Testis (tissue), 2 donors: ENCODE measurements around the gene CLEC7A.

Experiments used
- POLR2A ChIP-seq: fragments of 450-650 bp; IDR thresholded peaks from one replicate; pipeline ENCODE4 v1.6.1; 2017; ENCODE audit warnings: antibody characterized with exemption, mild to moderate bottlenecking, moderate library complexity
- TF ChIP-seq, protein P1 (sequence below), 3 experiments: fragments of 450-650 bp in 2 of 3; fragments of 200-600 bp in 1 of 3; sonication (generic) in 1 of 3; IDR thresholded peaks; one replicate each; pipeline ENCODE4 v1.5.1; 2016 to 2019; ENCODE audit warnings: antibody characterized with exemption in 3 of 3, mild to moderate bottlenecking in 2 of 3, moderate library complexity in 1 of 3

GRCh38 chr12:10155966-10156365 is 26.0 kb upstream of the CLEC7A start:
- TF ChIP-seq, protein P1, sequence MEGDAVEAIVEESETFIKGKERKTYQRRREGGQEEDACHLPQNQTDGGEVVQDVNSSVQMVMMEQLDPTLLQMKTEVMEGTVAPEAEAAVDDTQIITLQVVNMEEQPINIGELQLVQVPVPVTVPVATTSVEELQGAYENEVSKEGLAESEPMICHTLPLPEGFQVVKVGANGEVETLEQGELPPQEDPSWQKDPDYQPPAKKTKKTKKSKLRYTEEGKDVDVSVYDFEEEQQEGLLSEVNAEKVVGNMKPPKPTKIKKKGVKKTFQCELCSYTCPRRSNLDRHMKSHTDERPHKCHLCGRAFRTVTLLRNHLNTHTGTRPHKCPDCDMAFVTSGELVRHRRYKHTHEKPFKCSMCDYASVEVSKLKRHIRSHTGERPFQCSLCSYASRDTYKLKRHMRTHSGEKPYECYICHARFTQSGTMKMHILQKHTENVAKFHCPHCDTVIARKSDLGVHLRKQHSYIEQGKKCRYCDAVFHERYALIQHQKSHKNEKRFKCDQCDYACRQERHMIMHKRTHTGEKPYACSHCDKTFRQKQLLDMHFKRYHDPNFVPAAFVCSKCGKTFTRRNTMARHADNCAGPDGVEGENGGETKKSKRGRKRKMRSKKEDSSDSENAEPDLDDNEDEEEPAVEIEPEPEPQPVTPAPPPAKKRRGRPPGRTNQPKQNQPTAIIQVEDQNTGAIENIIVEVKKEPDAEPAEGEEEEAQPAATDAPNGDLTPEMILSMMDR (IDR thresholded peaks at IDR 0.05) = no peak
- no peak for TF ChIP-seq POLR2A
